ENCODE measurements around the gene EIF5A2.

DNA sequence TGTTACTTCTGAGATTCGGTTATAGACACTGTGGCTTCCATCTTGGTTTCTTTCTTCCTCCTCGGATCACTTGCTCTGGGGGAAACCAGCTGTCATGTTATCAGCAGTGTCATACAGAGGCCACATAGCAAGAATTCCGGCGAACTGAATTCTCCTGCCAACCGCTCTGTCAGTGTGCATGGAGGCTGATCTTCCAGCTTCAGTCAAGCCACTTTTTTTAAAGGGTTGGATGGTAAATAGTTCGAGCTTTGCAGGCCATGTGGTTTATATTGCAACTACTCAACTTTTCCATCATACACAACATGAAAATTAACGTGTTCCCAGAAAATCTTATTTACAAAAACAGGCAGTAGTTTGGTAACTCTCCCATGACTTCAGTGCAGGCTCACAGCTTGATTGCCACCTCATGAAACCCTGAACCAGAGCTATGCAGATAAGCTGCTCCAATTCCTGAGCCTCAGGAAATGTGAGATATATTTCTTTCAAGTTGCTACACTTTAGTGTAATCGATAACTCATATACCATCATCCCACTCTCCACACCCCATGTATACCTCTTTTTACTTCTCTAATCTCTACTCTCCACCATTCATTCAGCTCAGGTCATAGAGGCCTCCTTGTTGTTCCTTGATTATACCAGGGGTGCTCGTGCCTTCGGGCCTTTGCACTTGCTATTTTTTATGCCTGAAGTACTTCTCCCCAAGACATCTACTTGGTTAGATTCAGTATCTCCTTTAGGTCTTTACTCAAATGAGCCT lies 45.6 kb downstream of the EIF5A2 start:
- no peak for TF ChIP-seq EZH2phosphoT487 (IDR thresholded peaks at IDR 0.05; ENCODE audit: low read depth)
- TF ChIP-seq, protein P1, sequence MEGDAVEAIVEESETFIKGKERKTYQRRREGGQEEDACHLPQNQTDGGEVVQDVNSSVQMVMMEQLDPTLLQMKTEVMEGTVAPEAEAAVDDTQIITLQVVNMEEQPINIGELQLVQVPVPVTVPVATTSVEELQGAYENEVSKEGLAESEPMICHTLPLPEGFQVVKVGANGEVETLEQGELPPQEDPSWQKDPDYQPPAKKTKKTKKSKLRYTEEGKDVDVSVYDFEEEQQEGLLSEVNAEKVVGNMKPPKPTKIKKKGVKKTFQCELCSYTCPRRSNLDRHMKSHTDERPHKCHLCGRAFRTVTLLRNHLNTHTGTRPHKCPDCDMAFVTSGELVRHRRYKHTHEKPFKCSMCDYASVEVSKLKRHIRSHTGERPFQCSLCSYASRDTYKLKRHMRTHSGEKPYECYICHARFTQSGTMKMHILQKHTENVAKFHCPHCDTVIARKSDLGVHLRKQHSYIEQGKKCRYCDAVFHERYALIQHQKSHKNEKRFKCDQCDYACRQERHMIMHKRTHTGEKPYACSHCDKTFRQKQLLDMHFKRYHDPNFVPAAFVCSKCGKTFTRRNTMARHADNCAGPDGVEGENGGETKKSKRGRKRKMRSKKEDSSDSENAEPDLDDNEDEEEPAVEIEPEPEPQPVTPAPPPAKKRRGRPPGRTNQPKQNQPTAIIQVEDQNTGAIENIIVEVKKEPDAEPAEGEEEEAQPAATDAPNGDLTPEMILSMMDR (IDR thresholded peaks at IDR 0.05; ENCODE audit: low read depth, low read length): no peak

Data from OCI-LY3 (cell line).